Fibroblast of skin of right biceps (primary cell): ENCODE data around the gene URAD.
"Not testable (repeated sequence)": the region's sequence is repeated elsewhere in the genome, so short reads cannot be mapped to it uniquely, and the experiment has no call there.

Experiments
- DNase-seq: peaks from one replicate; pipeline ENCODE4 v3.0.0-alpha.2; 2013

Gene URAD

DNA sequence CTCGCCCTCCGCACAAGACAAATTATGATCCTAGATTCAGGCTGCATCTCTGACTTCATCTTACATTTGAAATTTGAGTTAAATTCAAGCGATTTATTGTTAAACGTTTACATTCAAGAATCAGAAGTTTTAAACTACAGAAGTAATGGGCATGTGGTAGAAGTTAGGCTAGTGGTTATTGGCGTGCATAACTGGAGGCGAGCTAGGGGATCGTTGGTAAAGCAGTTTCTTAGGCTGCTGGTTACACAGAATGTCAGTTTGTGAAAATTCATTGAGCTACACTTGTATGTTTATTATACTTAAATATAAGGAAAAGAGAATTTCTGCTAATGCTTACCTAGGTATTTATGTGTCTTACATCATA, 18.6 kb downstream of the URAD start:
- no peak for DNase-seq

DNA sequence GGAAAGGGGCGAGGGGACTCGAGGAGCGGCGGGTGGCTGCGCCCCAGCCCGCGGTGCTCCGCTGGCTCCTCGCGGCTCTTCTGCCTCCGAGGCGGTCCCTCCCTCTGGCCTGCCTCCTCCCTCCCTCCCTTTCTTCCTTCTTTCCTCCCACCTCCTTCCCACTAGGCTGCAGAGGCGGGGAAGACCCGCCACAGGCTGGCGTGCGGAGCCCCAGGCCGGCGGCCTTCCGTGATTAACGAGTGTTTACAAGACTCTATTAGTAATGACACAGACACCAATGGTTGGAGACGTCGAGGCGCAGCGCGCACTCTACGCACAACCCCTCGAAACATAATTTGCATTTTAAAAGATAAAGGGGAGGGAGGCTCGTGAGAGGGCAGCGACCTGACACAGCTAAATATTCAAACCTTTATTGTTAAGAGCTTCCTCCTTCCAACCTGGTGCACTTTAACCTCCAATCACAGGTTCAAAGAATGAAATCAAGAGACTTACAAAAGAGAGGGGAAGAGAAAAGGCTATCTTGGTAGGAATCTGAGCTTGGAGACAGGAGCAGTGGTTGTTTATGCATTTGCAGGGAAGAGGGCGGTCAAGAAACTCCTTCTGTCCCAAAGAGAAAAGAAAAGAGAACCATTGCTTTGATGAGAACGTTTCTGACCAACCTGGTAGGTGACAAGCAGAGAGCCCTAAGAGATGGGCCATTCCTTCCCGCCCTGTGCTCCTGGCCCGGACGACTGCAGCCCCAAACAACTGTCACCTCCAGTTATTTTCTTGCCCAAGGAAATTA, 19.2 kb downstream of the URAD start, which contains the start of gene CDX2:
Gene CDX2 (minus strand): TSS at position 234 of the 784 bp plus-strand sequence. CDS start 309 bp downstream, outside the sequence.
- DNase-seq, result no peak

DNA sequence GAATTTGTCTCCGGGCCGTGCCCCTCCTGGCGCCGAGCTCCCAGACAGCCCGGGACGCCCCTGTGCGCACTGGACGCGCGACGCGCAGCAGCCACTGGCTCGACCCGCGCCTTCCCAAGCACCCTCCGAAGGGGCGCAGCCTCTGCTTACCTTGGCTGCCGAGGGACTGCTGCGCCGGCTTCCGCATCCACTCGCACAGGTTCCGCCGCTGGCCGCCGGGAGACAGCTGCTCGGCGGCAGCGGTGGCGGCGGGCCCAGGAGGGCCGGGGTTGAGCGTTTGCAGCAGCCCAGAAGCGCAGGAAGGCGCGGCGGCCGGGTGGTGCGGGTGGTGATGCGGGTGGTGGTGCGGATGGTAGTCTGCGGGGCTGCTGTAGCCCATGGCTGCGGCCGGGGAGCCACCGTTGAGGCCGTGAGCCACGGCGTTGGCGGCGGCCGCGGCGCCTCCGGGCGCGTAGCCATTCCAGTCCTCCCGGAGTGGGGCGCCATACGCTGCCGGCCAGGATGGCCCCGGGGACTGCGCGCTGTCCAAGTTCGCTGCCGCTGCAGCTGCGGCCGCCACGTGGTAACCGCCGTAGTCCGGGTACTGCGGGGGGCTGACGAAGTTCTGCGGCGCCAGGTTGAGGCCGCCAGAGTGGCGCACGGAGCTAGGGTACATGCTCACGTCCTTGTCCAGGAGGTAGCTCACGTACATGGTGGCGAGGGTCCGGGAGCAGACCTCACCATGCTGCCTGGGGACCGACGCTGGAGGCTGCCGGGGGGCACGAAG, 20.0 kb downstream of the URAD start:
- DNase-seq, result no peak

DNA sequence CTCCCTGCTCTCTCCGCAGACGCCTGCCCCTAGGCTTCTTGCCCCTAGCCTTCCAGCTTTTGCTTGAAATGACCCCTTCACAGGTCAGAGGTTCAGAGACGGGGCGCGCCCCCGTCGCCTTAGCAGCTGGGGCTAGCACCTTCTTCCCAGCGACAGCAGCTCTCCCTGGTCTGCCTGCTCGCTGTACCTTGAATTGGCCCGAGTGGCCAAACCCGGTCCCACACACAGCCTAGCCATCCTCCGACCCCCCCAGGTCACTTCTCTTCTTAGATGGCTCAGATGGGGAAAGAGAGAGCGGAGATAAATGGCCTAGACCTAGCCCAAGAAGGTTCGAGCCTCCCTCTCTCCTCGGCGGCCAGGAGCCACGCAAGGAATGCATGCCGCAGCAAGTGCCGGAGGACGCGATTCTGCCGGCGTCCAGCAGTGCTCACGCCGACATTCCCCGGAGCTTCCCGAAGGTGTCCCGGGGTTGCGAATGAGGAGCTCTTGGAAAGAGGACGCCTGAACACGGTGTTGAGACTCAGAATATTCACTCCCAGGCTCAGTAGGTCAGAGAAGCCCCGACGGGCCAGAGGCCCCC, 20.7 kb downstream of the URAD start:
- DNase-seq, result no peak

DNA sequence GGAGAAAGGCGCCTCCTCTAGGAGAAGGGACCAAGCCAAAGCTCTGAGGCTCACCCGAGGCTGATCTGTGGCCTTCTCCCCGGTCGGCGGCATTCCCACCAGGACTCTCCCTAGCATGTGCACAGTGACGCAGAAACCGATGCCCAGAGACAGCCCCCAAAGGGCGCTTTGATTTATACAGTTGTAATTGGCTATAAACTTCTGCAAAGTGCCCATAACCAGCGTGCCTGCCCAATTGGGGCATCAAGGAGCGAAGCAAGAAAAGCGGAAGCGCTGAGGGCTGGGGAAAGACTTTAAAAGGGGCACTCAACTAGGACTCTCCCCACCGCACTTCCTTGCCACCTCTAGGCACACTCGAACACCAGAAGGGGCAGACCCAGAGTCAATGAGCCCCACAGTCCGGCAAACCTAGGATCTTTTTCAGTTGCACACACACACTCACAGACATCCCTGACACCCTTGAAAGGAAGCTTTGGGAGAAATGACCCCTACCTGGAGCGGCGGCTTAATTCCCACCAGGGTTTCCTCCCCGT, 21.2 kb downstream of the URAD start:
- DNase-seq, result no peak

DNA sequence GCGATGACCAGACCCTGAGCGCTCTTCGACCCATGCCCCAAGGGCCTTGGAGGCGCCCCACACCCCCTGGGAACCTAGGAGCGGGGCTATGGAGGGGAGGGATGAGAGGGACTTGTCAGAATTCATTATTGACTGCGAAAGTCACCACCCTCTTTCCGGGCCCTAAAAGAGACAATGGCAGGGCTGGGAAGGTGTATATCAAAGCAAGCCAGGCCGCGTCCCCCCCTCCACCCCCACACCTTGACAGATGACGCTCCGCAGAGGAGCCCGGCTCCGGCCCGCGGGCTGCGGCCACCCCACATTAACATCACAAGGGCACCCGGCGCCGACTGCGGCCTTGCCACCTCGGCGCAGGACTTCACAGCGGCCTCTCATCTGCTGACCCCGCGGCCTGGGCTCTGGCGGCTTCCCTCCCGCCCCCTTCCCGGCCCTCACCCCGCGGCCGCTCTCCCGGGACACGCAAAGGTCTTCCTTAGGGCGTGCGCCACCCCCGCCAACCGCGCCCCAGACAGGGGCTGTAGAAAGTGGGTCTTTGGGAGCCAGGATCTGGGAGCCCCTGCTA, 21.8 kb downstream of the URAD start:
- DNase-seq, result no peak

DNA sequence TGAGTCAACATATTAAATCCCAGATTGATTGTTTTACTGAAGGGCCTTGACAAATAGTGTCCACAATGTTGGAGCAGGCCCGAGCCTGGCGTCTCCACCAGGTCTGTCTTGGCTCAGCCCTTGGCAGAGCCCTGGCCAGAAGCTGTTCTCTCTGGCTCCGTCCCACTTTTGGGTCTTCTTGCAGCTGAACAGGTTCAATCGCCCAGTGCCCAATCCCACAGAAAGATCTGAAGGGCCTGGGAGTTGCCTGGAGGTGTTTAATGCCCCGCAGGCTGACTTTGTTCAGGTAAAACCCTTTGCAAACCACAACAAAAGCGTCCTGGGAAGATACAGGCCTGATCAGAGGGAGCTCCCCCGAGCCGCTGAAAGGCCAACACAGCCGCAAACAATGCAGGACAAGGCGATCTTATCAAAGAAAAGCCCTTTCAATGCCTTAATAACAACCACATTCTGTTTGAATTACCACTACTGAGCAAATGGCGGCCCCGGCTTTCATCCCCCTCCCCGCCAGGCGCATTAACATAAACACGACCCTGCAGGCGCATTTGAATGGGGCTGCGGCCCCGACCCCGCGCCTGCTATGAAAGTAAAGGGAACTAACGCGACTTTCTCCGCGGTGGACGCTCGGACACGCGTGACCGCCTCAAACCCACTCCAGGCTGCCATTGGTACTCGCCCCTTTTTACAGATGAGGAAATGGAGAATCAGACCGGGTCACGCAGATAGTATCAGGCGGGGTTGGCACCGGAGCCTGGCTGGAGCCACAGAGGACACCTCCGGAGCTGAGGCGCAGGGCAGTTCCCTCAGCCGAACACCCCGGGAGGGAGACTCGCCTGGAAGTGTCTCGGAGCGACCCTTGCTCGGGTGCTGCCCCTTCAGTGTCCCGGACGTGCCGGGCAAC, 22.5 kb downstream of the URAD start:
- no peak for DNase-seq

DNA sequence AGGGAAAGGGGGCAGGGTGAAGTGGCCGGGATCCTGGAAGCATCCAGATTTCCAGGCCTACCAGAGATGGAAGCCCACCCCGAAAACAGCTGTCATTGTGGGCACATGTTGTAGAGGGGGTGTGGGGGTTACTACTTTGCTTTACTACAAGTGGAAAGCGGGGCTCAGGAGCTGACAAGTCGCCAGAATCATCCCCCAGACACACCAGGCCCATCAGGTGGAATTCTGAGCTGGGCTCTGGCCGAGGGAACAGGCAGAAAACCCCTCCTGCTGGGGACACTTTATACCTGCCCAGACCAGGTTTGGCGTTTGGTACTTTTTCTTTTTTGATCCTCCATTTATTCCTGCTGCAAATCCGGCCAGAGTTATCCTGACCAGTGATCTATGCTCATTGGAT, 23.2 kb downstream of the URAD start:
- DNase-seq, result no peak

DNA sequence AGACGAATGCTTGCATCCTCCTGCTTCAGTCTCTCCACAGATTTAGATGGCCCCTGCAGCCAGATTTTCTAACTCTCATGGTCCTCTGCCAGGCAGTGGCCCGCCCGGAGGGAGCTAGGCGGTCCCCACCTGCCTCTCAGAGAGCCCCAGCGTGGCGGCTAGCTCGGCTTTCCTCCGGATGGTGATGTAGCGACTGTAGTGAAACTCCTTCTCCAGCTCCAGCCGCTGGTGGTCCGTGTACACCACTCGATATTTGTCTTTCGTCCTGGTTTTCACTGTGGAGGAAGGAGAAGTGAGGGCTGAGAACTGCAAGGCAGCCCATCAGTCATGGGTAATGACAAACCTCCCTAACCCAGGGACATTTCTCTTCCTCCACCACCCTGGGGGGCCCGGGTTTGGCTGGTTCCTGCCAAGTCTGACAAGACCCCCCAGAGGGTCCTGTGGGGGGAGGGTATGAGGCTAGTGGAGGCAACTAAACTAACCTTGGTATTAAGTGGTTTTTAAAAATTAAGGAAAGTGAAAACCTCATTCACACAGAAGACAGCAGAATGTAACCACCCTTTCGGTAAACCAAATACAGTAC, 23.7 kb downstream of the URAD start:
- DNase-seq, result no peak

DNA sequence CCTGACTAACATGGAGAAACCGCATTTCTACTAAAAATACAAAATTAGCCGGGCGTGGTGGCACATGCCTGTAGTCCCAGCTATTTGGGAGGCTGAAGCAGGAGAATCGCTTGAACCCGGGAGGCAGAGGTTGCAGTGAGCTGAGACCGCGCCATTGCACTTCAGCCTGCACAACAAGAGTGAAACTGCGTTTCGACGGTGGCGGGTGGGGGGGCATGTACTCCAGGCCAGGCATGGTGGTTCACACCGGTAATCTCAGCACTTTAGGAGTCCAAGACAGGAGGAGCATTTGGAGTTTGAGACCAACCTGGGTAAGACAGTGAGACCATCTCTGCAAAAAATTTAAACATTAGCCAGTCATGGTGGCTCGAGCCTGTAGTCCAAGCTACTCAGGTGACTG, 24.3 kb downstream of the URAD start:
- not testable (repeated sequence) for DNase-seq

DNA sequence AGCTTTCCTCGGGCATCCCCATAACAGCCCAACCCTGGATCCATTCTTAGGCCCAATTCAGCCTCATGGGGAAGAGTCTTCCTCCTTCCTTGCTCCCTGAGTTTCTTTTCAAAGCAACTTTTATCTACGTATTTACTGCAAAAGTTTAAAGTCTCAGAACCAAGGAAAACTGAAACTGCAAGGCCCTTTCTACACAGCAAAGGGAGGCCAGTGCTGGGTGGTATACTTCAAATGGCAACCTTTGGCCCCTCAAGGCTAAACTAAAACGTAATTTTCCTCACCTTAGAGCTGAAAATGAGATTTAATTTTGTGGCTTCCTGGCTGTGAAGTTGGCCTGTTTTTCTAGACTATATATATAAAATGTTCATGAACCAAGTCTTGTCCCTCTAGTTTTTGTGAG, 25.0 kb downstream of the URAD start:
- DNase-seq, result no peak

DNA sequence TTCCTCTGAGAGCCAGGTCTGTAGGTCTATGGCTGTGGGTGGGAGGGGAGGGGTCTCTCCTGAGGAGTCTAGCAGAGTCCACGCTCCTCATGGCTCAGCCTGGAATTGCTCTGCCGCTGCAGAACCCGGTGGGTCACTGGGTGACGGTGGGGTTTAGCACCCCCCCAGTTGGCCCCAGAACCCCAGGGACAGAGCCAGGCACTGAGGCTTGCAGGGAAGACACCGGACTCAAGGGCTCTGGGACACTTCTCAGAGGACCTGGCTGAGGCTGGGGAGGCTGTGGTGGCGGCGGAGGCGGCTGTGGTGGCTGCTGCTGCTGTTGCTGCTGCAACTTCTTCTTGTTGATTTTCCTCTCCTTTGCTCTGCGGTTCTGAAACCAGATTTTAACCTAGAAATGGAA, 25.5 kb downstream of the URAD start:
- DNase-seq, result no peak

DNA sequence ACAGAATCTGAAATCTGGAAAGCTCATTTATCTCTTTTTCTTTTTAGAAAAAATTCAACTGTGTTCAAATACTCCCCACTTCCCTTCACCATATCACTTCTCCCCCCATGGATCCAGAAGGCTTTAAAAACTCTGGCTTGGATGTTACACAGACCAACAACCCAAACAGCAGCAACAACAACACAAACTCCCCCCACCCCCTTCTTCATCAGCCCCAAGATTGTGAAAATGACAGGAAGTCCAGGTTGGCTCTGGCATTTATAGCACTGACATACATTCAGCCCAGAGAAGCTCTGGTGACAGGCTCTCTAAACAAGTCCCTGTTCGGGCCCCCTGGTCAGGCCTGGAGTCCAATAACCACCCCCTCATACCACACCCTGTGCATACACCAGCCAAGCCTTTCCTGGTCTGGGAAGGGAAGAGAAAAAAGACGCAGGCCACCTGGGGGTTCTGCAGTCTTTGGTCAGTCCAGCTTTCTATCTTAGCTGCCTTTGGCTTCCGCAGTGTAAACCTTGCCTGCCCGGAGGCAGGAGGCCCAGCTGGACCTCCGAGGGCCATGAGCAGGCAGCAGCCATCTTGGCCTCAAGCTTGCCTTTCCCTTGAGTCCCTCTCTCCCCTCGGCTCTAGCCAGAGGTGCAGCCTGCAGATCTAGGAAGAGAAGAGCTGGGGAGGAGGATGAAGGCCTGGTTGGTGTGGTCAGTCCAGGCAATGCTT, 26.2 kb downstream of the URAD start:
- no peak for DNase-seq

DNA sequence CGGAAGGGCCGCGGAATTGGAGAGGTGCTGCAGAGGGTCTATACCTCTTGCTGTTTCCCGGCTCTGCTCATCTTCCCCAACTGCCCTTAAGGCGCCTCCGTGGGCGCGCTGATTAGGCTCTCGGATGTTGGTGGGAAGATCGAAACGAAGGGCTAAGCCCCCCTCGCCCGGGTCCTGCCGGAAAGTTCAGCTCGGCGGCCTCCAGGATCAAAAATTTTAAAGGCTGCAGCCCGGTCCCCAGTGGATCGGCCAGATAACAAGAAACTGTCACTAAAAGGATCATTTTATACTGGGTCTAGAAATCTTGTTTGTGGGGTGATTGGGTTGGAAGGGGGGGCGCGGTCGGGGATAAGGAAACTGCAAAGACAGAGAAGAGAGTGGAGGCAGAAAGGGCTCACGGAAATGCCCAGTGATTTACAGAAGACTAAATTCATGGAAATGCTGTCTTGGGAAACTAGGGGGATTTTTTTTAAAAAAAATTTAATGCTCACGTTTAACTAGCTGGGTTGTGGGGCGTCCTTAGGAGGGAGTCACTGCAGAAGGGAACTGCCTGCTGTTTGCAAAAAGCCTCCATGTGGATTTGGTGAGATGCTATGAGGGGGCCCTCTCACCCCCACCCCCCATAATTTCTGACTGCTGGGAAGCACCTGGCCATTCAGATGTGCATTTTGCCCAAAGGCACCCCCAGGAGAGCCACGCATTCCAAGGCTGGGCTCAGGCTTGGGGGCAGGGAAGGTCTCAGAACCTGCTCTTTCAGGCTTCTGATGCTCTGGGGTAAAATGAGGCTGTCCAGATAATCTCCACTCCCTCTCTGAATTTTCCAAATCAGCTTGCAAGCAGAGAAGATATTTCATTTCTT, 27.0 kb downstream of the URAD start:
- no peak for DNase-seq

DNA sequence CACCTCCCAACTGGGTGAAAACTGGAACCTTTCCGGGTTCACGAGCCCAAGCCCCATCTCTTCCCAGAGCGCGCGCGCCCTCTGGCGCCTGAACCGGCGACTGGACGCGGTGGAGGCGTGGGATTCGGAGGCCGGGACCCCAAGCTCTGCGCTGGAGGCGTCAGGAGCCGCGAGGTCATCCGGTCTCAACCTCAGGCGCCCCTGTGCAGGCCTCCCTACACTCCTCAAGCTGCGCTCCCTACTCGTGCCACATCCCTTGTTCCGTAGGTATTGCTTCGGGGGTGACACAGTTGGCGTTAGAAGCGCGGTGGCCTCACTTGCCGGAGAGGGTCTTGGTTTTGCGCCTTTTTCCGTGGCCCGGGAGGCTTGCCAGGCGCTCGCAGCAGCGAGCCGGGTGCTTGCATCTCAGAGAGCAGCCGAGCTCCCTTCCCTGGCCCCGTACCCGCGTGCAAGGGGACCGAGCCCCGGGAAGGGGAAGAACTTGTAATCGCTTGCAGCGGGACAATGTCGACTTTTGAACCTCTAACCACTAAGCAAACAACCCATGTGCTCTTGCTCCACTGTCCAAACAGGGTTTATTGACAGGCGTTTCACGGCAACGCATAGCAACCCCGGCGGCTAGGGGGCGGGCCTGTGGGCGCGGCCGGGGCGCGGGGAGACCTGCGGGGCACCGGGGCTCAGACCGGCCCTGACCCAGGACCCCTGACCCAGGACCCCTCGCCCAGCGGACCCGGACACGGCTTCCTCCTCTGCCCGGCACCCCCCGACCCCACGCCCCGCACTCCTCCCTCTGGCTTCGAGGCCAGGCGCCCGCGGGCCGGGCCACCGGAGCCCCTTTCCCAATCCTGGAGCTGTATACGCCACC, 27.9 kb downstream of the URAD start:
- DNase-seq, result no peak

DNA sequence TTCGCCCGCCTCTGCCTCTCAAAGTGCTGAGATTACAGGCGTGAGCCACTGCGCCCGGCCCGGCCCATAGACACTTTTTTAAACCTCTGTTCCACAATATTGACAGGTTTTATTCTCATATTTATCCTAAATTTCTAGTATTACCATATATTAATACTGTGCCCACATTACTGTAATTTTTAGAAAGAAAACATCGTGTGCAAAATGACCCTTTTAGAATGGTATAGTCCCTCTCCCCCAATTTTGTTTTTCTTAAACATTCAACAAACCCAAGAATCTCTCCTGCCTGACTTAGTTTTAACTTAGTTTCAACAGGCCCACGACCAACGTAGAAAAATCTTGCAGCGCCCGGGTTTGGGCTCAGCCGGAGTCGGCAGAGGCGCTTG, 28.5 kb downstream of the URAD start:
- no peak for DNase-seq

DNA sequence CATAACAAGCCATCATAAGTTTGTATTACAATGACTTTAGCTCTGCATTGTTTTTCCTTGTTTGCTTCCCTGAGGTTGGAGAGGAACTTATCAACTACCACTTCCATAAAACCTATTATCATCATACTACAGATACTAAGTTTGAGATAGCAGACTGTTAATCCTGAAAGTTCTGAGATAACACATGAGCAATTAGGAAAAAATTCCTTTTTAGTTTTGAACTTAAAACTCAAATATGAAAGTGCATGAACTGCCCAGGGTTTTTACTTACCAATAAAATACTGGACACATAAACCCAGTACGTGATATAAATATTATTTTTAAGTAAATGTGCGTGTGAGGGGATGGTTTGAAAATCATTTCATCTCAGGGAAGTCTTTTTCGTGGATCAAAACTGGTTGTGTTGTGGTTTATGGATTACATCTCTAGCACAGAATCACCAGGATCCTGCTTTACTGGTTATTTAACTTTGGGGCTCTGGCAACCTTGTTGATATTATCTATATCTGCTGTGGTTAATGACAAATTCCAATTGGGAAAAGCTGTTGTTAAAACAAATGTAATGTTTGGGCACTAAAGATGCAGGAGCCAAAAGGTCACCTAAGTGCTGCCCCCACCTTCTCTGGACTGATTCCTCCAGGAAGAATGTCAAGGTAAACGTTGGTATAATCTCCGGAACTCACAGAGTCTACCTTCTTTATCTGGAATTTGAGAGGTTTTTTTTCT, 31.8 kb downstream of the URAD start:
- DNase-seq, result no peak

DNA sequence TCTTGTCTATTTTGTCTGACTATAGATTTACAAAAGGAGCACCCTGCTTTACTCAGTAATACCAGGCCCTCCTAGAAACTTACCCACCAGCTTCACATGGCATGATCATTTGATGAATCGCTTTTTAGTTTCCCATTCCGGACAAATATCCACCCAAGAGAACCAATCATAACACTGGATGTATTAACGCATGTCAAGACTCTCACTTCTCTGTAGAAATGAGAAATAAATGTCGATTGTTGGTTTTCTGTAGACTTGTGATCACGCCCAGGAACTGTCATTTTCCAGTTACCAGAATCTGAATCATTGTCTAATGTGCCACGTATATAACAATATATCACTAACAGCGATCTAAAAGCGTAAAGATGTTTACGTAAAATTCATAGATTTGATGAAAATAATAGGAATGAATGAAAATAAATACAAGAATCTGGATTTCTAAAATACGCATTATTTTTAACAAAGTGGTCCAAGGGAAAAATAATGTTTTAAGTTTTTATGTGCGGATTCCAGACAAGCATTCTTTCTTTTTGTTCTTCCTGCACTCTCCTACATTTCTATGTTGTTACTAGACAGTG, 33.4 kb downstream of the URAD start:
- no peak for DNase-seq
